ENCODE measurements around the gene G6PC2.
A peak's percentile ranks its signal among the peaks of the same experiment; 100 is the strongest.
"Not testable (repeated sequence)": the region's sequence is repeated elsewhere in the genome, so short reads cannot be mapped to it uniquely, and the experiment has no call there.

G6PC2 gene

GRCh38 chr2:168901003-168901402, at the start of gene G6PC2:
Gene G6PC2 (plus strand): TSS chr2:168901291. CDS start chr2:168901332, 41 bp downstream.
- no peak for DNase-seq

GRCh38 chr2:168851674-168852320, 49.3 kb upstream of the G6PC2 start:
- DNase-seq, result peak; percentile 56

- no peak for DNase-seq
These were observed 48.6 kb upstream of the G6PC2 start for GRCh38 chr2:168852481-168852880.

GRCh38 chr2:168853471-168853870, 47.6 kb upstream of the G6PC2 start:
- no peak for DNase-seq

DNA sequence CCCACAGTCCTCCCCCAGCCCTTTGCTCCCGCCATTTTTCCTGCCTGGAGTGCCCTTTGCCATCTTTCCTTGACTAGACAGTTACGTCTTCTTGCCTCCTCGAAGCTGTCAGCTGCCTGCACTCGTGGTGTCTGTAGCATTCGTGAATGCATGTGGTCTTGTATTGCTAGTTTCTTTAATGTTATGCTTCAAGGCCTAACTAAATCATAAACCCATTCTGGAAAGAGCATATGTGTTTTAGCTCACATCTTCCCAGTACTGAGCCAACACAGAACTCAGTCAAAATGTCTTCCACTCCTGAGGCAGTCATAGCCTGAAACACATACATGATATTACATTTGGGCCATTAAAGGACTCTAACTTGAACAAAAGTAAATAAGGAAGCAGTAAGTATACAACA, 46.4 kb upstream of the G6PC2 start:
- no peak for DNase-seq

GRCh38 chr2:168855601-168856000, 45.5 kb upstream of the G6PC2 start:
- DNase-seq, result no peak

DNA sequence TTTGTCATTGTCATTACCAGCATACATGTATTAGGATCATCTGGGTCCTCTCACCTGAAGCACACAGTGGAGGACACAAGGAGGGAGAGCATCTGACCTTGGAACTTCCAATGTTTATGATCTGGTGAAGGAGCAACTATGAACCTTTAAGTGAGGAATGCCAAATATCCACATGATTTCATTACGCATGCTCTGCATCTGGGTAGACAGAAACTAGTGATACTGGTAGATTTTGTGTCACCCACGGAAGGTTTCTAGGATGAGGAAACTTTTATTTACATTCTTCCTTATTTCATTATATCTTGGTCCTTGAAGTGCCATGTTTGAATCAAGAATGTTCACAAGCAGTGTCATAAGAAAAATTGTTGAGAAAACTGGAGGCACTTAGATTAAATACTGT, 42.9 kb upstream of the G6PC2 start:
- no peak for DNase-seq

DNA sequence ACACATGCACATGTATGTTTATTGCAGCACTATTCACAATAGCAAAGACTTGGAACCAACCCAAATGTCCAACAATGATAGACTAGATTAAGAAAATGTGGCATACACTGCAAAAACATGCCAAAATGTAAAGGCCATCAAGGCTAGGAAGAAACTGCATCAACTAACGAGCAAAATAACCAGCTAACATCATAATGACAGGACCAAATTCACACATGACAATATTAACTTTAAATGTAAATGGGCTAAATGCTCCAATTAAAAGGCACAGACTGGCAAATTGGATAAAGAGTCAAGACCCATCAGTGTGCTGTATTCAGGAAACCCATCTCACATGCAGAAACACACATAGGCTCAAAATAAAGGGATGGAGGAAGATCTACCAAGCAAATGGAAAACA, 33.9 kb upstream of the G6PC2 start:
- not testable (repeated sequence) for DNase-seq

DNA sequence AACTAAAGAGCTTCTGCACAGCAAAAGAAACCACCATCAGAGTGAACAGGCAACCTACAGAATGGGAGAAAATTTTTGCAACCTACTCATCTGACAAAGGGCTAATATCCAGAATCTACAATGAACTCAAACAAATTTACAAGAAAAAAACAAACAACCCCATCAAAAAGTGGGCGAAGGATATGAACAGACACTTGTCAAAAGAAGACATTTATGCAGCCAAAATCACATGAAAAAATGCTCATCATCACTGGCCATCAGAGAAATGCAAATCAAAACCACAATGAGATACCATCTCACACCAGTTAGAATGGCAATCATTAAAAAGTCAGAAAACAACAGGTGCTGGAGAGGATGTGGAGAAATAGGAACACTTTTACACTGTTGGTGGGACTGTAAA, 30.7 kb upstream of the G6PC2 start:
- not testable (repeated sequence) for DNase-seq

DNA sequence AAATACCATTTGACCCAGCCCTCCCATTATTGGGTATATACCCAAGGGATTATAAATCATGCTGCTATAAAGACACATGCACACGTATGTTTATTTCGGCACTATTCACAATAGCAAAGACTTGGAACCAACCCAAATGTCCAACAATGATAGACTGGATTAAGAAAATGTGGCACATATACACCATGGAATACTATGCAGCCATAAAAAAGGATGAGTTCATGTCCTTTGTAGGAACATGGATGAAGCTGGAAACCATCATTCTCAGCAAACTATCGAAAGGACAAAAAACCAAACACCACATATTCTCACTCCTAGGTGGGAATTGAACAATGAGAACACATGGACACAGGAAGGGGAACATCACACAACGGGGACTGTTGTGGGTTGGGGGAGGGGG, 30.3 kb upstream of the G6PC2 start:
- not testable (repeated sequence) for DNase-seq

- DNase-seq, result no peak
These were observed 26.6 kb upstream of the G6PC2 start for GRCh38 chr2:168874368-168875054.

DNA sequence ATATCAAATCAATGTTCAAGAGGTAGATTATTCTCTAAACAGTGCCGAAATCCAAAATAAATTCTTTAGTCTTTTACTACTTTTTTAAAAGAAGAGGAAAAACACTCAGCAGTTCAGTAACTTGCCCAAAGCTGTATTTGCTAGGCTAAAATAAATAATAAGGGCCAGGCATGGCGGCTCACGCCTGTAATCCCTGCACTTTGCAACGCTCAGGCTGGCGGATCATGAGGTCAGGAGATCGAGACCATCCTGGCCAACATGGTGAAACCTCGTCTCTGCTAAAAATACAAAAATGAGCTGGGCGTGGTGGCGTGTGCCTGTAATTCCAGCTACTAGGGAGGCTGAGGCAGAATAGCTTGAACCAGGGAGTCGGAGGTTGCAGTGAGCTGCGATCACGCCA, 18.9 kb upstream of the G6PC2 start:
- not testable (repeated sequence) for DNase-seq

GRCh38 chr2:168884975-168885374, 16.1 kb upstream of the G6PC2 start:
- DNase-seq, result no peak

DNA sequence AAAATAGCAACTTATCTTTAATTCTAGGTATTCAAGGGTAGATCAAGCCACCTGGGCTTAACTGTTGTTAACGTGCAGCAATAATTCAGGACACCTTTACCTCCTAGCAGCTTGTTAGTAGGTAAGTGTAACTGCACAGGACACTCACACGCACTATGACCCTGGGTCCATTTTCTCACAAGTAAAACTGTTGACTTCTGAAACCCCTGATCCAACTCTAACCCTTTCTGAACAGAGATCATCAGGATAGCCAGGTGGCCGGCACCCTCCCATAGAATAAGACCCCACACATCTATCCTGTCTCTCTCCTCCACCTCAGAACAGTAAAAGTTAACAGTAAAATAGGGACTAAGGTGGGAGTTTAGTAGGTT, 11.5 kb upstream of the G6PC2 start:
- no peak for DNase-seq

- DNase-seq, result peak; percentile 91
These were observed 10.9 kb upstream of the G6PC2 start, which contains the start of gene SPC25 for GRCh38 chr2:168890006-168890782. Gene SPC25 (minus strand): TSS chr2:168890430. CDS start chr2:168889519, 911 bp downstream.

DNA sequence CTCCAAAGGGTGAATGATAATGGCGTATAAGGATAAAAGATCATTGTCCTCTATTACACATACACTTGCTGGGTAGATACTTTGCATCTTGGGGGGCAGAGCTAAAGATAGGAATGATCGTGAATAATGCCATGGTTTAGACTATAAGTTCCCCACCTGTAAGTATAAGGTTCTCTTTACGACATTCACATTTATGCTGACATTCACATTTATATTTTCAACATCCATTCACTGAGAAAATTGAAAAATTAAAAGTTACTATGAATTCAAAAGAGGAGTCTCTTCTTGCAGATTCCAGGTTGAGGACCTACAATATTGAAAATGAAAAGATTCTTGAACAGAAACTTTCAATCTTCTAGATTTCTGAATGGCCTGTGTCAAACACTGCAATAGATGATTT, 8.8 kb upstream of the G6PC2 start:
- DNase-seq, result no peak

- no peak for DNase-seq
These were observed 7.0 kb upstream of the G6PC2 start for GRCh38 chr2:168894101-168894500.

- no peak for DNase-seq
These were observed 6.4 kb upstream of the G6PC2 start for GRCh38 chr2:168894720-168895119.

DNA sequence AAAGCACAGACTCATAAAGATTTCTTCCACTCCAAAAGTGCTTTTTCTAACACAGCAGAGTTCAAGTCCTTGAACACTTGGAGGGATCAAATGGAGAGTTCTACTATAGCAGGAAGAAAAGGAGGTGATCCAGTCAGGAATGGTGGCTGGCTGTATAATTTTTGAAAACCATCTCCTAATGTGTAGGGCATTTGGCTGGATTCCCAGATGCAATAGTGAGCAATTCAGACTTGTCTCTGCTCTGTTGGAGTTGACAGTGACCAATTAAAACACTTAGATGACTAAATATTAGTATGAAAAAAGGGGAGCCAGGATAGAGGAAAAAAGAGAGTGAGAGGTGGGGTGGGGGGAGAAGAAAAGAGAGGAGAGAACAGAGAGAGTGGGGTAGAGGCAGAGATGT, 5.3 kb upstream of the G6PC2 start:
- DNase-seq, result no peak

DNA sequence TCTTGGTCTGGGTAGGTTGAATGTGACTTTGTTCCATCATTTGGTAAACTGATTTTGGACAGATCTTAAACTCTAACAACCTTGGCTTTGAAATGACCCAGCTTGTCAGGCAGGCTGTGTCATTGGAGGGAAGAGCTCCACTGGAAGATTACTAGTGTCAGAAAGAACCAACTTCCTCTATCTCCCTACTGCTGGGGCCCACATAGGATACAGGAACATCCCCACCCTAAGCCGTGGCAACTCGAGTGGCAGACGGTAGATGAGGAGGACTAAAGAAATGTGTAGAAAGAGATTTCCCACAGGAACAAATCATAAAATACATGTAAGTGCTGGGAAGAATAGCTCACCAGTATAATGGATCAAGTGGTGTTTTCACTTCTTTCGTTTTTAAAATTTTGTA, 4.3 kb upstream of the G6PC2 start:
- DNase-seq, result no peak

GRCh38 chr2:168897449-168897848, 3.6 kb upstream of the G6PC2 start:
- DNase-seq, result no peak

DNA sequence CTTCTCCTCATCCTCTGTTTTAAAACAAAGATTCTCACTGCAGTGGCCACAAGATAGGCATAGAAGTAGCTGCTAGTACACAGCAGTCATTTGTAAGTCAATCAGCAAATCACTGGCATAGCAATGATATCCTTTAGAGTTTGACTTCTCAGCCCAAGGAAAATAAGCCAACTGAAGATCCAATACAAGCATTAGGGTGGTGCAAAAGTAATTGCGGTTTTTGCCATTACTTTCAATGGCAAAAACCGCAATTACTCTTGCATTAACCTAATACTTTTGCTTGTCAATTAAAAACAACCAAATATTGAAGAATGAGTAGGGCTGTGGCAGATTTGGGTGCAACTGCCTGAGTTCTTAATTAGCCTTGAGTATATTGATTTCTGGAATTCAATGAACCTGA, 2.8 kb downstream of the G6PC2 start:
- no peak for DNase-seq

GRCh38 chr2:168904358-168904757, 3.3 kb downstream of the G6PC2 start:
- no peak for DNase-seq

Measured in NCI-H2171 (cell line).